GM19240 (cell line): ENCODE data around the gene CNIH2.
"Not testable (repeated sequence)": the region's sequence is repeated elsewhere in the genome, so short reads cannot be mapped to it uniquely, and the experiment has no call there.

Experiments
- DNase-seq: peaks from one replicate; pipeline ENCODE4 v3.0.0; 2011; ENCODE audit warnings: low spot score; ENCODE audit not compliant: insufficient read length

The CNIH2 gene

GRCh38 chr11:66291303-66291705 is 13.3 kb downstream of the CNIH2 start:
- DNase-seq, result no peak

GRCh38 chr11:66291706-66292542 is 13.9 kb downstream of the CNIH2 start, which contains the start of gene TMEM151A:
Gene TMEM151A (plus strand): TSS chr11:66291894. CDS start chr11:66292014, 120 bp downstream.
- DNase-seq, result no peak

- DNase-seq, result no peak
These were observed 14.8 kb downstream of the CNIH2 start for GRCh38 chr11:66292543-66293332.

- no peak for DNase-seq
These were observed 15.4 kb downstream of the CNIH2 start for GRCh38 chr11:66293352-66293751.

GRCh38 chr11:66293777-66294625 is 16.0 kb downstream of the CNIH2 start:
- DNase-seq, result no peak

DNA sequence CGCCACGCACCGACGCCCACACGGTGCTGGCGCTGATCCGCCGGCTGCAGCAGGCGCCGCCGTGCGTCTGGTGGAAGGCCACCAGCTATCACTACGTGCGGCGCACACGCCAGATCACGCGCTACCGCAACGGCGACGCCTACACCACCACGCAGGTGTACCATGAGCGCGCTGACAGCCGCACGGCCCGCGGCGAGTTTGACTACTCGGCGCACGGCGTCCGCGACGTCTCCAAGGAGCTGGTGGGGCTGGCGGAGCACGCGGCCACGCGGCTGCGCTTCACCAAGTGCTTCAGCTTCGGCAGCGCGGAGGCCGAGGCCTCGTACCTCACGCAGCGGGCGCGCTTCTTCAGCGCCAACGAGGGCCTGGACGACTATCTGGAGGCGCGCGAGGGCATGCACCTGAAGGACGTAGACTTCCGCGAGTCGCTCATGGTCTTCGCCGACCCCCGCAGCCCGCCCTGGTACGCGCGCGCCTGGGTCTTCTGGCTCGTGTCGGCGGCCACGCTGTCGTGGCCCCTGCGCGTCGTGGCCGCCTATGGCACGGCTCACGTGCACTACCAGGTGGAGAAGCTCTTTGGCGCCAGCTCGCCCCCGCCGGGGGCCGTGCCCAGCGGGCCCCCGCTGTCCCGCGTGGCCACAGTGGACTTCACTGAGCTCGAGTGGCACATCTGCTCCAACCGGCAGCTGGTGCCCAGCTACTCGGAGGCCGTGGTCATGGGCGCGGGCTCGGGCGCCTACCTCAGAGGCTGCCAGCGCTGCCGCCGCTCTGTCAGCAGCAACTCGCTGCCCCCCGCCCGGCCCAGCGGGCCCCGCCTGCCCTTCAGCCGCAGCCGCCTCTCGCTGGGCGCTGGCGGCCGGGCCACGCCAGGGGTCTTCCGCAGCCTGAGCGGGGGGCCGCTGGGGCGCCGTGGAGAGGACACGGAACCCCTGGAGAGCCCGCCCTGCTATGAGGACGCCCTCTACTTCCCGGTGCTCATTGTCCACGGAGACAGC is 16.9 kb downstream of the CNIH2 start:
- DNase-seq, result no peak

DNA sequence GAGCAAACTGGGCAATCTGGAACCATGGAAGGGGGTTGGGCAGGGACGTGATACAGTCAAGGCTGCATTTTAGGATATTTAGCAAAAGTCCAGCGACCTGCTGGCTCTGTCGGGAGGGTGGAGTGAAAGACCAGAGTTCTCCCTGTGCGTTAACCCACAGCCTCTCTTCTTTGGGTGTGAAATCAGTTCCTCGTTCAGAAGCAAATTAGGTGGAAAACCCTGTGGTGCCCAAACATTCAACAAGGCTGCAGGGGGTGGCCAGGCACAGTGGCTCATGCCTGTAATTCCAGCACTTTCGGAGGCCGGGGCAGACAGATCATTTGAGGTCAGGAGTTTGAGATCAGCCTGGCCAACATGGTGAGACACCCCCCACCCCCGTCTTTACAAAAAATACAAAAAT is 19.6 kb downstream of the CNIH2 start:
- no peak for DNase-seq

DNA sequence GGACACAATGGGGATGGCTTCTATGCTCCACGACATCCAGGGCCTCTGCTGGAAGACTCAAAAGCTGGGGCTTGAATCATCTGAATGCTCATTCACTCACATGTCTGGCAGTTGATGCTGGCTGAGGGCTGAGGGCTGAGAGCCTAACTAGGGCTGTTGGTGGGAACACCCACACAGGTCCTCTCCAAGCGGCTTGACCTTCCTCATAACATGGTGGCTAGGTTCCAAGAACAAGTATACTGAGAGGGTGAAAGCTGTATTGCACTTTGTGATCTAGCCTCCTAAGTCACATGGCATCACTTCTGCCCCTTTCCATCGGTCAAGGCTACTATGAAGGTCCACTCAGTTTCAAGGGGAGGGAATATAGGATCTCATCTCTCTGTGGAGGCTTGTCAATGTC is 21.2 kb downstream of the CNIH2 start:
- DNase-seq, result no peak

DNA sequence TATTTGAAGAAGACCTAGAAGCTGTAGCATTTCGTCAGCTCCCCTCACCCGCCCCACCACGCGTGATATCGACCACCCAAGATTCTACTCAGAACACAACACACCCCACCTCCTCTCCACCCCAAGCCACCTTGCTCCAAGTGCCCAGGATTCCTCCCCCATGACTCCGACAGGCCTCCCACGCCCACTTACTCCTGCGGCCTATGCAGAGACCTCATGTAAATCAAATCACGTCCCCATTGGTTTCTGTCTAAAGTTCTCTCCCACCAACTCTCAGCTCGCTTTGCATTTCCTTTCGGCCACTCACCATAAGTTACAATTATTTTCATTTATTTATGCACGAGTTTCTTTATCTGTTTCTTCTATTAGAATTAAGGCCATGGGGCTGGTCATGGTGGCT is 24.7 kb downstream of the CNIH2 start:
- DNase-seq, result no peak

- no peak for DNase-seq
These were observed 31.5 kb downstream of the CNIH2 start for GRCh38 chr11:66309475-66309874.

DNA sequence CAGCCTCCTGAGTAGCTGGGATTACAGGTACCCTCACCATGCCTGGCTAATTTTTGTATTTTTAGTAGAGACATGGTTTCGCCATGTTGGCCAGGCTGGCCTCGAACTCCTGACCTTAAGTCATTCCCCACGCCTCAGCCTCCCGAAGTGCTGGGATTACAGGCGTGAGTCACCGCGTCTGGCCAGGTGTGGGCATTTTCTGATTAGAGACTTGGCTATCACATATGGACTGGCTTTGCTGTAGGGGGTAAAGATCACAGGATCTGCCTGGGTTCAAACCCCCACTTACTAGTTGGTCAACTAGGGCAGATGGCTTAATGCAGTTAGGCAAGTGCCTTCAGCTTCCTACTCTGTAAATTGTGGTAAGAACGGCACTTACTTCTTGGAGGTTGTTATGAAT is 32.3 kb downstream of the CNIH2 start:
- DNase-seq, result no peak

DNA sequence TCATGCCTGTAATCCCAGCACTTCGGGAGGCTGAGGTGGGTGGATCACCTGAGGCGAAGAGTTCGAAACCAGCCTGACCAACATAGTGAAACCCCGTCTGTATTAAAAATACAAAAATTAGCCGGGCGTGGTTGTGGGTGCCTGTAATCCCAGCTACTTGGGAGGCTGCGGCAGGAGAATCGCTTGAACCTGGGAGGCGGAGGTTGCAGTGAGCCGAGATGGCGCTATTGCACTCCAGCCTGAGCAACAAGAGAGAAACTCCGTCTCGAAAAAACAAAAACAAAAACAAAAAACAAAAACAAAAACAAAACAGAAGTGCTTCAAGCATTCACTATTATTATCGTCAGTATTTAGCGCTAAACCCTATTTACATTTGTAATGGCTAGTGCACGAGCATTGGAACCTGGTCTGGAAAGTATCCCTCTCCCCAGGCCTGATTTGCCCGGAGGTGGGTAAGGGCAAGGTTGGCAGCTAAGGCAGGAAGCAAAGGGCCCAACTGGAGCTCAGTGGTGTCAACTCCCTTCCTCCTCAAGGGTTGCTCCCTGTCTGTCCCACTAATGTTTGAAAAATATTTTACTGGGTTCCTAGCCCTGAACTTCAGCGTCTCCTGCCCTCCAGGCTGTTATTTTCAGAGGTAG is 32.9 kb downstream of the CNIH2 start:
- not testable (repeated sequence) for DNase-seq

- no peak for DNase-seq
These were observed 33.5 kb downstream of the CNIH2 start for GRCh38 chr11:66311470-66311964.

- DNase-seq, result peak; percentile 83
These were observed 34.1 kb downstream of the CNIH2 start for GRCh38 chr11:66311965-66312548.

DNA sequence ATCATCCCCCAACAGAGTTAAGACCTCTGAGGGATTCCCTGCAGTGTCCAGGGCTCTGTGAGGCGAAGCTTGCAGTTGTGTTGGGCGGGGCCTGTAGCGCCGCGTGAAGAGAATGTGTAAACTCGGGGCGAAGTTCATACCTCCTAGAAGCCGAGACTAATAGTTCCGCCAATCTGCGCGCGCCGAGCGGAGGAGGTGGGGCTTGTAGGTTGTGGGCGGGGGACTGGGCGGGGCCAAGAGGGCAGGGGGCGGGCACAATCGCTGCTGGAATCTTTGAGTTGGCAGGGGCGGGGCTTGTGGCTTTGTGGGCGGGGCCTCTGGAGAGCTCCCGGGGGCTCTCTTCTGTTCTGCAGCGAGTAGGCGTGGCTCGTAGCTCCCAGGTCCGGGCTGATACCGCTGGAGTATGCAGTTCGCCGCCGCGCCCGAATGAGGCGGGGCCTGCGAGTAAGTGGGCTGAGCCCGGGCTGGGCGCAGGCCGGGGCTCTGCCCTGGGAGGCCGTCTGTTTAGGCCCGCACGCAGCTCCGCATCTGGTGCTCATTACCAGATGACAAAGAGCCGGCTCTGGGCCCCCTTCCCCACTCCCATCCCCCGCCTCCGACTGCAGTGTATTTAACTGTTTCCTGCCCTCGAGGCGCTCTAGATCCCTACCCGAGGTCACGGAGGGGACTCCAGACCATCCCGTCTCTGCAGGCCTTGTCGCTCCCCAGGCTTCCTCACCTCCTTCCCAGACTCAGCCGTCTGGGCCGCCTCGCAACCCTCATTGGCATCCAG is 34.8 kb downstream of the CNIH2 start:
- DNase-seq, result peak; percentile 98

DNA sequence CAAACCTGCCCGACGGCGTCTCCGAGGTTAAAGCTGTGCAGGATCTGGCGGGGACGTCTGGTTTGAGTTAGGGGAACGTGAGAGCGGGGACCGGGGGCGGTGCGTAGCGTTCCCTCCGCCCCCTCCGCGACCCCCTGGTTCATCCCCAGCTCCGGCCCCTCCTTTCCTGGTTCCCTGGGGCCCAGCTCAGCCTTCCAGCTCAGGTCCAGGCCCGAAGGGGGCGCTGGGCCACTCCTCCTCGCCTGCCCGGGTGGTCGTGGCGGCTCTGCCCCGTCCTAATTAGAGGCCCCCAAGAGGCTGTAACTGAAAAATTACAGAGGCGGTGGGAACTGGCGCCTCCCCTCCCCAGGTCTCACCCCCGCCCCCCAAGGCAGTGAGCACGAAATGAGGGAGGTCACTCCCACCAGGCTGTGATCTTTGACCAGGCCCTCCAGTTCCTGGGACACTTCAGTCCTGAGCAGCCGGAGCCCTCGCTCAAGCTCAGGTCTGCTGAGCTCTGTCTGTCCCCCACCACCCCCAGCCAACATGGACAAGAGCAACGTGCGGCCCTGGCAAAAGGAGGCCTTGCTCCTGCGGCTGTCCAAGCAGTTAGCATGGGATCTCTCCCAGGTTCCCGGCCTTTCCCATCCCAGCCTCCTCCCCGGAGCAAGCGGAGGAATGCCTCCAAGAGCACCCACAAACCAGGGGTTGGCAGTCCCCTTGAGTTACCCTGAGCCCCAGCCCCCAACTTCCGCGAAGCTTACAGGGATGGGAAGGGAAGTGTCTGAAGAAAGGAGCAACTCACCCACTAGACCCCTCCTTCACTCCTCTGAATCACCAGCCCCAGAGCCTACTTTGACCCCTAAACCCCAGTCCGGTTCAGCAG is 35.6 kb downstream of the CNIH2 start:
- DNase-seq, result no peak

- DNase-seq, result no peak
These were observed 36.2 kb downstream of the CNIH2 start for GRCh38 chr11:66314186-66314501.
